ENCODE results near the gene MYL12A. TPM values are rescaled to one million over a fixed set of nuclear protein-coding genes. Genes with fewer than 3 reads are reported as not detected.
"Not testable (repeated sequence)": the region's sequence is repeated elsewhere in the genome, so short reads cannot be mapped to it uniquely, and the experiment has no call there.

Gene MYL12A
- polyA plus RNA-seq, 1 donor, result 280 TPM

DNA sequence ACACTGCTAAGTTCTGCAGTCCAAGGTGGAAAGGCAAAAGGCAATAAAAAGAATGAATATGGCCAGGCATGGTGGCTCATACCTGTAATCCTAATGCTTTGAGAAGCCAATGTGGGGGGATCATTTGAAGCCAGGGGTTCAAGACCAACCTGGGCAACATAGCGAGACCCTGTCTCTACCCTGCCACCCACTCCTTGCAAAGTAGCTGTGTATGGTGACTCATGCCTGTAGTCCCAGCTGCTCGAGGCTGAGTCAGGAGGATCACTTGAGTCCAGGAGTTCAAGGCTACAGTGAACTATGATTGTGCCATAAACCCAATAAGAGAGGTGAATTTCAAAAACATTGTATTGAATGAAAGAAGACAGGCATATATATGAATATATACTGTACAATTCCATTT is 16.8 kb downstream of the MYL12A start:
- peaks cover 34% of the 10 kb centered on the region for H3K4me1 ChIP-seq (ENCODE audit: control insufficient read depth, insufficient read depth, low read length)
- H3K9me3 ChIP-seq (ENCODE audit: control insufficient read depth, low read depth, low read length), result no peaks in the 10 kb centered on the region
- H3K27ac ChIP-seq (ENCODE audit: low read length), result peak overlapping the region; percentile 96
- no CpG with 5 or more reads among the region's 2 CpGs for WGBS (ENCODE audit: insufficient coverage, low lambda C conversion rate)
- peak in 1 of 2 donors; percentile 66 for DNase-seq
- H3K4me3 ChIP-seq (ENCODE audit: low read length), result no peak overlapping the region
- no peaks in the 10 kb centered on the region for H3K36me3 ChIP-seq (ENCODE audit: control insufficient read depth, insufficient read depth, low read length)
- no peaks in the 10 kb centered on the region for H3K27me3 ChIP-seq (ENCODE audit: control insufficient read depth, insufficient read depth, low read length)

- 33% methylated on average over 1 of the region's 3 CpGs for WGBS (ENCODE audit: insufficient coverage, low lambda C conversion rate)
- peaks cover 37% of the 10 kb centered on the region for H3K4me1 ChIP-seq (ENCODE audit: control insufficient read depth, insufficient read depth, low read length)
These were observed 18.0 kb downstream of the MYL12A start for GRCh38 chr18:3265564-3266033.

DNA sequence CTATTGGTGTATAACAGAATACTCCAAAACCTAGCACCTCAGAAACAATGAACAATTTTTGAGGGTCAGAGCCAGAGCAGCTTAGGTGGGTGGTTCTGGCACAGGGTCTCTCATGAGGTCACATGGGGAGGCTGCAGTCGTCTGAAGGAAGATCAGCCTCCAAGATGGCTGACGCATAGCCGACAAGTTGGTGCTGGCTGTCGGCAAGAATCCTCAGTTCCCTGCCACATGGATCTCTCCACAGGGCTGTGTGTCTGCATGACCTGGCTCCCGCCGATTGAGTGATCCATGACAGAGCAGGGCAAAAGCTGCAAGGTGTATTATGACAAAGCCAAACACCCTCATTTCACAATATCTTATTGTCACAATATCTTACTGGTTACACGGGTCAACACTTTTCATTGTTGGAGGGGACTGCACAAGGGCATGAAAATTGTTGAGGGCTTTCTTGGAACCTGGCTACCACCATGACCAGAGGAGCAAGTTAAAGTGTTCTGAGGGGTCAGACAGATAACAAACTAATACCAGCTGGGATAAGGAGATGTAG is 18.5 kb downstream of the MYL12A start:
- no peaks in the 10 kb centered on the region for H3K27me3 ChIP-seq (ENCODE audit: control insufficient read depth, insufficient read depth, low read length)
- no peaks in the 10 kb centered on the region for H3K36me3 ChIP-seq (ENCODE audit: control insufficient read depth, insufficient read depth, low read length)
- DNase-seq, result no peak
- no peaks in the 10 kb centered on the region for H3K9me3 ChIP-seq (ENCODE audit: control insufficient read depth, low read depth, low read length)
- 0% methylated on average over 1 of the region's 7 CpGs for WGBS (ENCODE audit: insufficient coverage, low lambda C conversion rate)
- no peak overlapping the region for H3K4me3 ChIP-seq (ENCODE audit: low read length)
- H3K4me1 ChIP-seq (ENCODE audit: control insufficient read depth, insufficient read depth, low read length), result peaks cover 35% of the 10 kb centered on the region
- peak overlapping the region; percentile 45 for H3K27ac ChIP-seq (ENCODE audit: low read length)

More at GRCh38 chr18:3265564-3266033, 18.0 kb downstream of the MYL12A start:
- Histone ChIP-seq H3K27ac (ENCODE audit: low read length) (peak overlapping the region; percentile 45), H3K36me3 (ENCODE audit: control insufficient read depth, insufficient read depth, low read length) (no peaks in the 10 kb centered on the region), H3K27me3 (ENCODE audit: control insufficient read depth, insufficient read depth, low read length) (no peaks in the 10 kb centered on the region), H3K9me3 (ENCODE audit: control insufficient read depth, low read depth, low read length) (no peaks in the 10 kb centered on the region), H3K4me3 (ENCODE audit: low read length) (no peak overlapping the region)
- DNase-seq, result peak in 1 of 2 donors; percentile 49

DNA sequence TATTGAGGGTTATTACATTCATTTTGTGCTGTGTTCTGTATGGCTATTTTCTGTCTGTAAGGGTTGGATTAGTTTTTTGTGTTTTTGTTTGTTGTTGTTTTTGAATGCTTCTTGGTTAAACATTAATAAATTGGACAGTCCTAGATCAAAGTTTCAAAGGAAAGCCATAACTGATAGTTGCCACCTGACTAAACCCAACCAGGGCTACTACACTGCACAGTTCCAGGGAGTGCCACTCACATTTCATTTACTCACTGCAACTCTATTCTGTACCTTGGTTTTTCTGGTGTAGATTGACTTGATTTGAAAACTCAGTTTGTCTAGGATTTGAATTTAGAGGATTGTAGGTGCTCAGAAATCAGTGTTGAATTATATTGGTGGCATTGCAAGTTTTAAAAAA is 20.7 kb downstream of the MYL12A start:
- Histone ChIP-seq H3K9me3 (ENCODE audit: control insufficient read depth, low read depth, low read length) (no peaks in the 10 kb centered on the region), H3K4me1 (ENCODE audit: control insufficient read depth, insufficient read depth, low read length) (peaks cover 35% of the 10 kb centered on the region), H3K27me3 (ENCODE audit: control insufficient read depth, insufficient read depth, low read length) (no peaks in the 10 kb centered on the region), H3K4me3 (ENCODE audit: low read length) (no peak overlapping the region), H3K27ac (ENCODE audit: low read length) (peak overlapping the region; percentile 8), H3K36me3 (ENCODE audit: control insufficient read depth, insufficient read depth, low read length) (peaks cover 3% of the 10 kb centered on the region)
- no peak for DNase-seq

GRCh38 chr18:3269241-3269913 is 21.8 kb downstream of the MYL12A start:
- no peak overlapping the region for H3K4me3 ChIP-seq (ENCODE audit: low read length)
- H3K4me1 ChIP-seq (ENCODE audit: control insufficient read depth, insufficient read depth, low read length), result peaks cover 32% of the 10 kb centered on the region
- no peaks in the 10 kb centered on the region for H3K27me3 ChIP-seq (ENCODE audit: control insufficient read depth, insufficient read depth, low read length)
- H3K27ac ChIP-seq (ENCODE audit: low read length), result no peak overlapping the region
- H3K9me3 ChIP-seq (ENCODE audit: control insufficient read depth, low read depth, low read length), result no peaks in the 10 kb centered on the region
- peaks cover 10% of the 10 kb centered on the region for H3K36me3 ChIP-seq (ENCODE audit: control insufficient read depth, insufficient read depth, low read length)
- no peak for DNase-seq
- 100% methylated on average over 1 of the region's 4 CpGs for WGBS (ENCODE audit: insufficient coverage, low lambda C conversion rate)

GRCh38 chr18:3269914-3270299 is 22.3 kb downstream of the MYL12A start:
- WGBS (ENCODE audit: insufficient coverage, low lambda C conversion rate), result 100% methylated on average over 1 of the region's 1 CpG
- no peaks in the 10 kb centered on the region for H3K27me3 ChIP-seq (ENCODE audit: control insufficient read depth, insufficient read depth, low read length)
- H3K27ac ChIP-seq (ENCODE audit: low read length), result no peak overlapping the region
- H3K36me3 ChIP-seq (ENCODE audit: control insufficient read depth, insufficient read depth, low read length), result peaks cover 16% of the 10 kb centered on the region
- DNase-seq, result no peak
- H3K4me3 ChIP-seq (ENCODE audit: low read length), result no peak overlapping the region
- H3K4me1 ChIP-seq (ENCODE audit: control insufficient read depth, insufficient read depth, low read length), result peaks cover 27% of the 10 kb centered on the region
- H3K9me3 ChIP-seq (ENCODE audit: control insufficient read depth, low read depth, low read length), result no peaks in the 10 kb centered on the region

DNA sequence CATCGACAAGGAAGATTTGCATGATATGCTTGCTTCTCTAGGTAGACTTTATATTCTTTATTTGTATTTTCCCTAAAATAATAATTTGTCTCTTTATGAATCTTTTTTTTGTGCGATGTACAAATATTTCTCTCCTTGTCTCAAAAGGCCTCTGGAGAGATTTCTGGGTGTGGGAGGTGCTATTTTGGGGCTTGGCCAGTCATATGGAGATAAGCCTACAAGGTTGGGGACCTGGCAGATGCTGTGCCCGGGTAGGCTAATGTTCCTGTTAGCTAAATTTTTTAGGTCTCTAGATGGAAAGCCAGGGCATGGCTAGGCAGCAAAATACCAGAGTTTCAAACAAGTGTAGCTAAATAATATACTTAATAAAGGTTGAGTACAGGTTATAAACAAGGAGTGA is 25.4 kb downstream of the MYL12A start:
- WGBS (ENCODE audit: insufficient coverage, low lambda C conversion rate), result no CpG with 5 or more reads among the region's 3 CpGs

DNA sequence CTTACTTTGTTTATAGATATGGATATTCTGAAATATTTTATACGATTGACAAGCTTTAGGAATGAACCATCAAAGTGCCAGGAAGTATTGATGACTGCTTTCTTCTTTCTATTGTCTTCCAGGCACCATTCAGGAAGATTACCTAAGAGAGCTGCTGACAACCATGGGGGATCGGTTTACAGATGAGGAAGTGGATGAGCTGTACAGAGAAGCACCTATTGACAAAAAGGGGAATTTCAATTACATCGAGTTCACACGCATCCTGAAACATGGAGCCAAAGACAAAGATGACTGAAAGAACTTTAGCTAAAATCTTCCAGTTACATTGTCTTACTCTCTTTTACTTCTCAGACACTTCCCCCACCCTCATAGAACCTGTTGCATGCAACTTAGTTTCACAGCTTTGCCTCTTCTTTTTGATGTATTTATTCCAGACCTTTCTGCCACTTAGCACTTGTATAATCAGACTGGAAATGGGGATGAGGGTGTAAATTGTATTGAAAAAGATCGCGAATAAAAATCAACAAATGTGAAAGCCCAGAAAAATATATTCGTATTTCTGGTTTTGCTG is 30.1 kb downstream of the MYL12A start:
- not testable (repeated sequence) for H3K9me3 ChIP-seq (ENCODE audit: control insufficient read depth, low read depth, low read length); H3K27ac ChIP-seq (ENCODE audit: low read length); DNase-seq; H3K4me1 ChIP-seq (ENCODE audit: control insufficient read depth, insufficient read depth, low read length); H3K4me3 ChIP-seq (ENCODE audit: low read length); H3K27me3 ChIP-seq (ENCODE audit: control insufficient read depth, insufficient read depth, low read length)
- WGBS (ENCODE audit: insufficient coverage, low lambda C conversion rate), result 87% methylated on average over 4 of the region's 7 CpGs
- H3K36me3 ChIP-seq (ENCODE audit: control insufficient read depth, insufficient read depth, low read length), result peaks cover 39% of the 10 kb centered on the region

More for the DNA sequence above, 25.4 kb downstream of the MYL12A start:
- Histone ChIP-seq H3K4me3 (ENCODE audit: low read length) (no peak overlapping the region), H3K27me3 (ENCODE audit: control insufficient read depth, insufficient read depth, low read length) (no peaks in the 10 kb centered on the region), H3K27ac (ENCODE audit: low read length) (no peak overlapping the region), H3K4me1 (ENCODE audit: control insufficient read depth, insufficient read depth, low read length) (peaks cover 16% of the 10 kb centered on the region), H3K9me3 (ENCODE audit: control insufficient read depth, low read depth, low read length) (no peaks in the 10 kb centered on the region), H3K36me3 (ENCODE audit: control insufficient read depth, insufficient read depth, low read length) (peaks cover 37% of the 10 kb centered on the region)
- no peak for DNase-seq

DNA sequence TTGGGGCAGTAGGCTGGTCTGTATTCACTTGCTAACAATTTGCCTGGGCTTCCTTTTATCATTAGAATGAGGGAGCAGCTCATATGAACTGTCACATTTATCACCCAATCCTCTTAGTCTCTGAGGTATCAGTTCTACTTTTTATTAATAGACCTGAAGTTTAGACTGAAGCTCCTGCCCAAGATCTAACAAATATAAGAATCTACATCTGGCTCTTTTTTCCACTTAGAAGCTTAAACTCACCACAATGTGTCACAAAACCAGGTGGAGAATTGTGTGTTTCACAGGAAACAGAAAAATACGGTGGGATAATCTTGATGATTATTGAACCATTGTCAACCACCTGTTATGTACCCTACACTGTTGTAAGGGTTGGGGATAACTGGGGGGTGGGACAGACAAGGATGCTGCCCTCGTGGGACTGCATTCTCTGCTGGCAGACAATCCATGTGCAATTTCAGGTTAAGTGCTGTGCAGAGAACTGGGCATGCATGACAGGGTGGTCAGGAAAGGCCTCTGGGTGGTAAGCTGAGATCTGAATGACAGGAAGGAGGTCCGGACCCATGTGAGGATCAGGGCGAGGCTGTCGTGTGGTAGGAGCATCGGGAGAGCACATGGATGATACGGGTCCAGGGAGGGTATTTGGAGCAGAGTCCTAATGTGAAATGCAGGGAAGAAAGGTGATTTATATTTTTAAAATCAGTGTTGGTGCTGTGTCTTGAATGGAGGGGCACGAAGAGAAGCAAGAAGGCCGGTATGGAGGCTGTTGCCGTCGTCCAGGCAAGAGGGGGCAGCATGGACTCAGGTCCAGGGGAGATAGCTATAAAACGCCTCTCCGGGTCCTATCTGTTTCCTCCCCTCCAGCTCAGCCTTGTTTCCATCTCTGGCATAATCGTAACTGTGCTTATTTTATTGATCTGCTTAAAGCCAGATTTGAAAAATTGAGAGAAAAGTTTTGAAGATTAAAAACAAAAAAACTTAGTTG is 31.9 kb downstream of the MYL12A start:
- WGBS (ENCODE audit: insufficient coverage, low lambda C conversion rate), result 71% methylated on average over 1 of the region's 14 CpGs
- DNase-seq, result no peak
- Histone ChIP-seq H3K36me3 (ENCODE audit: control insufficient read depth, insufficient read depth, low read length) (peaks cover 27% of the 10 kb centered on the region), H3K9me3 (ENCODE audit: control insufficient read depth, low read depth, low read length) (no peaks in the 10 kb centered on the region), H3K4me3 (ENCODE audit: low read length) (no peak overlapping the region), H3K27ac (ENCODE audit: low read length) (no peak overlapping the region), H3K27me3 (ENCODE audit: control insufficient read depth, insufficient read depth, low read length) (no peaks in the 10 kb centered on the region), H3K4me1 (ENCODE audit: control insufficient read depth, insufficient read depth, low read length) (no peaks in the 10 kb centered on the region)

Measured in large intestine (tissue), 3 donors.